Caco-2 (cell line): ENCODE data around the gene ADARB1. TPM values are rescaled to one million over a fixed set of nuclear protein-coding genes. Genes with fewer than 3 reads are reported as not detected.
A peak's percentile ranks its signal among the peaks of the same experiment; 100 is the strongest.

ENCODE experiments used
- BruUV-seq: library from RNA; stranded (reverse); fragments of 400-500 nt; replicated peaks from 2 replicates; lab custom pipeline; 2021; lab: Mats Ljungman, UMichigan
- CTCF ChIA-PET: fragments of 300-600 bp; sonication (Branson Sonifier 250); formaldehyde crosslinking; loops from one replicate; lab custom pipeline; 2022; ENCODE audit warnings: antibody characterized with exemption; lab: Charles Lee
- POLR2A ChIA-PET: fragments of 300-600 bp; sonication (Branson Sonifier 250); formaldehyde crosslinking; loops from one replicate; lab custom pipeline; 2022; ENCODE audit warnings: antibody characterized with exemption; lab: Charles Lee
- DNase-seq, 2 experiments: peaks; one replicate each; pipeline versions ENCODE4 v3.0.0 to v3.0.0-alpha.2; 2020 to 2022
- H3K27me3 ChIP-seq: replicated peaks from 2 replicates; pipeline ENCODE4 v1.6.0; 2011; ENCODE audit warnings: low read length; ENCODE audit not compliant: control insufficient read depth, insufficient read depth
- H3K36me3 ChIP-seq: 2 replicates; pipeline ENCODE4 v1.5.1; 2011; ENCODE audit warnings: low read length; ENCODE audit not compliant: control insufficient read depth, insufficient read depth
- H3K4me1 ChIP-seq: fragments of 250-450 bp; sonication (Bioruptor Pico); 2 replicates; pipeline ENCODE4 v1.5.1; 2020; ENCODE audit warnings: mild to moderate bottlenecking
- H3K4me3 ChIP-seq: 2 replicates; pipeline ENCODE4 v1.5.1; 2011; ENCODE audit warnings: low read depth, mild to moderate bottlenecking, control low read depth, low read length
- H3K9me3 ChIP-seq: fragments of 250-450 bp; sonication (Bioruptor Pico); 2 replicates; pipeline ENCODE4 v1.5.1; 2020; ENCODE audit warnings: mild to moderate bottlenecking, moderate library complexity
- H3K27ac Mint-ChIP-seq: one replicate; pipeline ENCODE4 v1.8.0; 2022; ENCODE audit warnings: mixed read lengths; ENCODE audit not compliant: unreplicated experiment
- H3K27me3 Mint-ChIP-seq: one replicate; pipeline ENCODE4 v1.8.0; 2022; ENCODE audit warnings: mixed read lengths; ENCODE audit not compliant: insufficient read depth, unreplicated experiment
- H3K36me3 Mint-ChIP-seq: one replicate; pipeline ENCODE4 v1.8.0; 2022; ENCODE audit warnings: mild to moderate bottlenecking, mixed read lengths; ENCODE audit not compliant: insufficient read depth, unreplicated experiment
- H3K4me1 Mint-ChIP-seq: one replicate; pipeline ENCODE4 v1.8.0; 2022; ENCODE audit warnings: low read depth, mixed read lengths; ENCODE audit not compliant: unreplicated experiment
- H3K4me3 Mint-ChIP-seq: one replicate; pipeline ENCODE4 v1.8.0; 2022; ENCODE audit warnings: mild to moderate bottlenecking, moderate library complexity, mixed read lengths; ENCODE audit not compliant: unreplicated experiment
- H3K9me3 Mint-ChIP-seq: one replicate; pipeline ENCODE4 v1.8.0; 2022; ENCODE audit warnings: mixed read lengths; ENCODE audit not compliant: unreplicated experiment
- CTCF ChIP-seq, 2 experiments: fragments of 200-600 bp in 1 of 2; IDR thresholded peaks; 1 replicate in 1 of 2; 2 replicates in 1 of 2; pipeline versions ENCODE4 v1.5.1 to v1.8.0; 2011 to 2022; ENCODE audit warnings: antibody characterized with exemption in 1 of 2, control low read depth in 1 of 2, inconsistent platforms in 1 of 2, low read depth in 1 of 2, low read length in 1 of 2, mild to moderate bottlenecking in 1 of 2, moderate library complexity in 1 of 2; ENCODE audit not compliant: insufficient read depth in 1 of 2, severe bottlenecking in 1 of 2, unreplicated experiment in 1 of 2
- intact Hi-C: fragments of 100-400 bp; cut with micrococcal nuclease; formaldehyde crosslinking; loops from one replicate; pipeline ENCODE4 v1.10.0; 2022; ENCODE audit not compliant: unreplicated experiment
- total RNA-seq: library from RNA; stranded (reverse); gene quantifications from 2 replicates; pipeline ENCODE4 v1.2.3, GENCODE V29; 2022

ADARB1 gene
- total RNA-seq, 1 experiment from 2014 or later: 25.4 TPM

DNA sequence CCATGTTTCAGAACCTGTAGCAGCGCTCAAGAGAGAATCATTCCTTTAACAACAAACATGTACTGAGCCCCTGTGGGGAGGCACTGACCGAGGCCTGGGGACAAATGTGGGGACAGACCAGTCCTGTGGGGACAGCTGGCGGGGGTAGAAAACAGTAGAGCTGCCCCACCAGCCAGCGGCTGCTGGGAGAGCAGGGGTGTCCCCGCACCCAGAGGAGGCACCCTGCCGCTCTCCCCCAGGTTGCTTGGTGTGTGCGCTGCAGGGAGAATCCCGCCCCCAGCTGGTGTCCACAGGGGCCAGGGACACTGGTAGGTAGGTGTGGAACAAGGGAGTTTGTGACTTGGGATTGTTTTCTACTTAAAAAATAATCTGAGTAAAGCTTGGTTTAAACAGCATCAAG lies 62.1 kb downstream of the ADARB1 start:
- POLR2A ChIA-PET: interaction anchor here (0.5 kb wide), 2 partner anchors 274 to 295 kb away, joined by 3 read pairs; no protein-coding TSS in a partner anchor
- DNase-seq: no peak

DNA sequence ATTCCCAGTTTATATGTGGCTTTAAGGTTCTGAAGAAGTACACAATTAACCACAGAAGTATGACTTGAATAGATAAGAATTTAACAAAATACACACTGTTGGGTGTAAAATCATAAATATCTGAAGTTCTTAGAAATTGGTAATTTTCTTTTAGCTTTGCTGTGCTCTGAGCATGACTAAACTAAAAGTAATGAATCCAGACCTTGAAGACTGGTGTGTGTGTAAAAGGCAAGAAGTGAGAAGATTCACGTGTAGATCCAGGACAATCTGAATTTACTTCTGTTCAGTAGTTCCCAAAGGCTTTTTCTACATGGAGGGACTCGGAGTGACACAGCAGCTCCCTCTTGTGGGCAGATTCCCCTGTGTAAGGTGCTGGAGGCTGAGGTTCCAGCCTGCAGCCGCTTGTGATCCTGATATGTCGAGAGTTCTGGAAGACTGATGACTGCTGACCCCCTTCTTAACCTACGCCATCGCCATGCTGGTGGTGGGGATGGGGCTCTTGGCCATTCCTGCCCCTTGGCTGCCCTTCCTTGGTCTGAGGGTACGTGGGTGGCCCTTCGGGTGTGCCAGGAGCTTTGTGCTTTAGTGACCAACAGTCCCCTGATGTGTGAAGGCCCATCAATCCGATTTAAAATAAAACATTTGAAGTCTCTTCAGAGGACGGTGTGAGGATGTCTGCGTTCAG lies 62.7 kb downstream of the ADARB1 start:
- Mint-ChIP-seq H3K27ac (no peak overlapping the region), H3K4me1 (no peaks in the 10 kb centered on the region), H3K27me3 (no peaks in the 10 kb centered on the region), H3K9me3 (no peaks in the 10 kb centered on the region), H3K36me3 (peaks cover 30% of the 10 kb centered on the region), H3K4me3 (no peak overlapping the region)
- no peak overlapping the region for H3K4me3 ChIP-seq
- peaks cover 10% of the 10 kb centered on the region for H3K4me1 ChIP-seq
- no peaks in the 10 kb centered on the region for H3K27me3 ChIP-seq
- ChIA-PET POLR2A (interaction anchor here (0.5 kb wide), 1 partner anchor 274 kb away, joined by 3 read pairs; no protein-coding TSS in a partner anchor), CTCF (interaction anchor here (0.5 to 3.8 kb wide), 21 partner anchors 8 to 419 kb away, joined by 3 to 32 read pairs (median 3); partner anchors contain the start of gene POFUT2)
- H3K36me3 ChIP-seq: no peaks in the 10 kb centered on the region
- BruUV-seq: no TSS peak
- TF ChIP-seq CTCF (IDR thresholded peaks at IDR 0.05; ENCODE audit: insufficient read depth in 1 of 2, low read depth in 1 of 2, low read length in 1 of 2, severe bottlenecking in 1 of 2, unreplicated experiment in 1 of 2): peak; percentile 80 to 90
- DNase-seq: peak; percentile 84 to 85
- no peaks in the 10 kb centered on the region for H3K9me3 ChIP-seq
- intact Hi-C loops: loop anchor here (1.0 to 5.0 kb wide), 2 partner anchors 60 to 188 kb away; no protein-coding TSS in a partner anchor

More for the DNA sequence above, 62.1 kb downstream of the ADARB1 start:
- Mint-ChIP-seq H3K9me3 (no peaks in the 10 kb centered on the region), H3K4me3 (no peak overlapping the region), H3K36me3 (peaks cover 30% of the 10 kb centered on the region), H3K4me1 (no peaks in the 10 kb centered on the region), H3K27ac (no peak overlapping the region), H3K27me3 (no peaks in the 10 kb centered on the region)
- Histone ChIP-seq H3K27me3 (no peaks in the 10 kb centered on the region), H3K4me1 (peaks cover 10% of the 10 kb centered on the region), H3K4me3 (no peak overlapping the region), H3K36me3 (no peaks in the 10 kb centered on the region), H3K9me3 (no peaks in the 10 kb centered on the region)
- intact Hi-C loops: loop anchor here (5.0 kb wide), 1 partner anchor 59 kb away; no protein-coding TSS in a partner anchor
- BruUV-seq: no TSS peak
- TF ChIP-seq CTCF (IDR thresholded peaks at IDR 0.05; ENCODE audit: insufficient read depth in 1 of 2, low read depth in 1 of 2, low read length in 1 of 2, severe bottlenecking in 1 of 2, unreplicated experiment in 1 of 2): no peak
- CTCF ChIA-PET: interaction anchor here (0.5 to 3.8 kb wide), 19 partner anchors 8 to 420 kb away, joined by 3 to 32 read pairs (median 3); partner anchors contain the start of gene POFUT2

GRCh38 chr21:45137612-45137937 lies 63.2 kb downstream of the ADARB1 start:
- H3K4me3 Mint-ChIP-seq: no peak overlapping the region
- no peak for TF ChIP-seq CTCF (IDR thresholded peaks at IDR 0.05; ENCODE audit: insufficient read depth in 1 of 2, low read depth in 1 of 2, low read length in 1 of 2, severe bottlenecking in 1 of 2, unreplicated experiment in 1 of 2)
- POLR2A ChIA-PET: no interaction called here
- intact Hi-C loops: loop anchor here (1.0 to 5.0 kb wide), 2 partner anchors 60 to 188 kb away; no protein-coding TSS in a partner anchor
- H3K27ac Mint-ChIP-seq: no peak overlapping the region
- no peaks in the 10 kb centered on the region for H3K27me3 Mint-ChIP-seq
- H3K36me3 Mint-ChIP-seq: peaks cover 29% of the 10 kb centered on the region
- no peaks in the 10 kb centered on the region for H3K9me3 Mint-ChIP-seq
- Histone ChIP-seq H3K27me3 (no peaks in the 10 kb centered on the region), H3K4me1 (peaks cover 10% of the 10 kb centered on the region), H3K9me3 (no peaks in the 10 kb centered on the region), H3K4me3 (no peak overlapping the region), H3K36me3 (no peaks in the 10 kb centered on the region)
- no TSS peak for BruUV-seq
- CTCF ChIA-PET: interaction anchor here (1.0 to 3.8 kb wide), 12 partner anchors 8 to 188 kb away, joined by 3 to 32 read pairs (median 6); partner anchors contain the start of gene POFUT2
- H3K4me1 Mint-ChIP-seq: no peaks in the 10 kb centered on the region
- no peak for DNase-seq
